Astrocyte of the spinal cord (primary cell): ENCODE results near the gene DGLUCY.
"Not testable (repeated sequence)": the region's sequence is repeated elsewhere in the genome, so short reads cannot be mapped to it uniquely, and the experiment has no call there.

ENCODE experiments used
- DNase-seq: peaks from one replicate; pipeline ENCODE4 v3.0.0; 2011; ENCODE audit warnings: low read depth, low spot score
- H3K4me3 ChIP-seq: 2 replicates; pipeline ENCODE4 v1.5.1; 2011; ENCODE audit warnings: low read depth, mild to moderate bottlenecking, low read length, moderate library complexity
- in situ Hi-C: cut with HindIII; loops from 2 replicates; pipeline ENCODE4 v1.10.0; 2017; ENCODE audit warnings: low sequenced_read_pairs
- TF ChIP-seq, protein P1 (sequence below): IDR thresholded peaks from 2 replicates; pipeline ENCODE4 v1.5.1; 2012; ENCODE audit warnings: low read depth, mild to moderate bottlenecking, low read length, inconsistent platforms

Gene DGLUCY

DNA sequence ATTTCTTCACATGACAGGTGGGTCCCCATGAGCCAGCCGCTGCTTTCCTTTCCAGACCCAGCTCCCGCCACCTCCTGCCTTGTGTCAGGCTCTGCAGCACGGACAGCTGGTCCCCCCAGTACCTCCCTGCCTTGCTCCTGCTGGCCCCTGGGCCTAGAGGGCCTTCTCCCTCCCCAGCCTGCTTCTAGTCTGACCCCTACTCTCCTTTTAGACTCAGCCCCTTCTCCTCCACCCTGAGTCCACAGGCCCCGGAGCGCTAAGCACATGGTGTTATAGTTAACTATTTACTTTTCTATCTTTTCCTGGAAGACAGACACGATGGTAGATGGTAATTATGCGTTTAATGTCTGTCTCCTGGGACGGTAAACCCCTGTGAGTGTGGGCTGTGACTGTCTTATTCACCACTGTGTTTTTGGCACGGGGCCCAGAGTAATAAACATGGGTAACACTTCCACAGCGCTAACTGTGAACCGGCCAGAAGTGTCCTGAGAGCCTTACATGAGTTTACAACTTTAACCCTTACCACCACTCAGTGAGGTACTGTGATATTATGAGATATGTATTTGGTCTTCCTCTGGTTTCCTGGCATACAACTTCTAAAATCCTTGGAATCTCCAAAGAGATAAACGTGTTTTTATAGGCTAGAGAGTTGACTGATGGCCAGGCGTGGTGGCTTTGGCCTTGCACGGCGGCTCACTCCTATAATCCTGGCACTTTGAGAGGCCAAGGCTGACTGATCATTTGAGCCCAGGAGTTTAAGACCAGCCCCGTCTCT is 41.2 kb downstream of the DGLUCY start:
- TF ChIP-seq, protein P1, sequence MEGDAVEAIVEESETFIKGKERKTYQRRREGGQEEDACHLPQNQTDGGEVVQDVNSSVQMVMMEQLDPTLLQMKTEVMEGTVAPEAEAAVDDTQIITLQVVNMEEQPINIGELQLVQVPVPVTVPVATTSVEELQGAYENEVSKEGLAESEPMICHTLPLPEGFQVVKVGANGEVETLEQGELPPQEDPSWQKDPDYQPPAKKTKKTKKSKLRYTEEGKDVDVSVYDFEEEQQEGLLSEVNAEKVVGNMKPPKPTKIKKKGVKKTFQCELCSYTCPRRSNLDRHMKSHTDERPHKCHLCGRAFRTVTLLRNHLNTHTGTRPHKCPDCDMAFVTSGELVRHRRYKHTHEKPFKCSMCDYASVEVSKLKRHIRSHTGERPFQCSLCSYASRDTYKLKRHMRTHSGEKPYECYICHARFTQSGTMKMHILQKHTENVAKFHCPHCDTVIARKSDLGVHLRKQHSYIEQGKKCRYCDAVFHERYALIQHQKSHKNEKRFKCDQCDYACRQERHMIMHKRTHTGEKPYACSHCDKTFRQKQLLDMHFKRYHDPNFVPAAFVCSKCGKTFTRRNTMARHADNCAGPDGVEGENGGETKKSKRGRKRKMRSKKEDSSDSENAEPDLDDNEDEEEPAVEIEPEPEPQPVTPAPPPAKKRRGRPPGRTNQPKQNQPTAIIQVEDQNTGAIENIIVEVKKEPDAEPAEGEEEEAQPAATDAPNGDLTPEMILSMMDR = no peak
- DNase-seq = peak; percentile 63
- H3K4me3 ChIP-seq = no peak overlapping the region
- in situ Hi-C loops = no loop called here

DNA sequence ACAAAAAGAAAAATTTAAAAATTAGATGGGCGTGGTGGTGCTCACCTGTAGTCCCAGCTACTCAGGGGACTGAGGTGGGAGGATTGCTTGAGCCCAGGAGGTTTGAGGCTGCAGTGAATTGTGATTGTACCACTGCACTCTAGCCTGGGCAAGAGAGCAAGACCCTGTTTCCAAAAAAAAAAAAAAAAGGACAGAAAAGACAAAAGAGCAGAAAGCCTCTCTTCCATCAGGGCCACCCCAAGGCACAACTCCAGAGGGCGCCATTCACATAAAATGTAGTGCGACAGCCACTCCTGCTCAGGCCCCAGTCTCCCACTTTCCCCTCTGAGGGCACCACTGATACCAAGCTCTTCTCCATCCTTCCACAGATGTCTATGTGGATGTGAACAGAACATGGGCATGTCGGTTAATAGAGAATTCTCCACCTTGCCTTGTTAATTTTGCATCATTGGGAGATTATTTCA is 41.8 kb downstream of the DGLUCY start:
- in situ Hi-C loops = no loop called here
- TF ChIP-seq, protein P1 = no peak
- H3K4me3 ChIP-seq = no peak overlapping the region
- DNase-seq = no peak

DNA sequence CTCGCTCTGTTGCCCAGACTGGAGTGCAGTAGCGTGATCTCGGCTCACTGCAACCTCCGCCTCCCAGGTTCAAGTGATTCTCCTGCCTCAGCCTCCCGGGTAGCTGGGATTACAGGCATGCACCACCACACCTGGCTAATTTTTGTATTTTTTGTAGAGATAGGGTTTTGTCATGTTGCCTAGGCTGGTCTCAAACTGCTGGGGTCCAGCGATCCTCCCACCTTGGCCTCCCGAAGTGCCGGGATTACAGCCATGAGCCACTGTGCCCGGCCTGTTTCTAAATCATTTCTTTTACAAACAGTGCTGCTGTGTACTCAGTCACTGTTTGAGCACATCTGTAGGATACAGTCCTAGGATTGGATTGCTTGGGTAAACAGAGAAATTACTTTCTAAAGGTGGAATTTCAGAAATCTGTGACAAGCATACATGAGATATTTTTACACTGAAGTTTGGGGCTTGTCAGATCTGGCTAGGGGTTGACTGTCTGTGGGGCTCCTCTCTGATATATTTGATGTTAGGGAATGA is 42.3 kb downstream of the DGLUCY start:
- H3K4me3 ChIP-seq, in situ Hi-C loops, DNase-seq: not testable (repeated sequence)

DNA sequence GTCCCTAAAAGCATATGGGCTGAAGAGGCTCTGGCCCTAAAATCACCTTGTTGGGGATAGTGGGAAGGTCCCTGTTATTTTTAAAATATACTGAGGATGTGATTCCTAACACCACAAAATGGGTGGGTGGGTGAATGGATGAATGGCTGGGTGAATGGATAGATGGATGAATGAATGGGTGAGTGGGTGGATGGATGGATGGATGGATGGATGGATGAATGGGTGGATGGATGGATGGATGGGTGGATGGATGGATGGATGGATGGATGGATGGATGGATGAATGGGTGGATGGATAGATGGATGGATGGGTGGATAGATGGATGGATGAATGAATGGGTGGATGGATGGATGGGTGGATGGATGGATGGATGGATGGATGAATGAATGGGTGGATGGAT is 43.0 kb downstream of the DGLUCY start:
- H3K4me3 ChIP-seq, DNase-seq, in situ Hi-C loops: not testable (repeated sequence)

DNA sequence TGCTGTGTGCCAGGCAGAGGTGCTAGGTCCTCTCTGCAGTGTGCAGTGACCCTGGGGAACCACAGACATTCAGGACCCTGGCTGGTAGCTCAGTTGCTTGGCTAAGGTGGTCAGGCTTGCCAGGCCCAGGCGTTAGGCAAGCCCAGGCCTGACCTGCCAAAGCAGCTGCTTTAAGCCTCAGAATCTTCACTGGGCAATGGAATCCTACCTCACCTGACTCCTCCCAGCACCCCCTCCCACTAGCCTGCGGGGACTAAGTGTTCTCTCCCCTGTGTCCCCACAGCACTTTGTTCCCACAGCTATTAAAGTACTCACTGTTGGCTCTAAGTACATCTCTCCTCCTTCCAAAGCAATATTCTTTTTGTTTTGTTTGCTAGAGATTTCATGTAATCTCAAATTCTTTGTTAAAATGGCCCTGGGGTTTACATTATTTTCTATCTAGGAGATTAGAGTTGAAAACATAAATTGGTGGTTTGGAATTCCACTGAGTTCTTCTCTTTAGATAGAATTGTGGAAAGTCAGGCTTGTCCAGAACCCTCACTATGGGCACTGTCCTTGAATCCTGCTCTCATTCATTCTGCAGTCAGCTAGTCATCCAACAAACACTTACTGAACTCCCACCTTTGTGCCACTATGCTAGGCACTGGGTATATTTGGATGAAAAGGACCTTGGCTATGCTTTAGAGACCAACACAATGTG is 44.4 kb downstream of the DGLUCY start:
- TF ChIP-seq, protein P1 = no peak
- in situ Hi-C loops = no loop called here
- no peak overlapping the region for H3K4me3 ChIP-seq
- DNase-seq = no peak

DNA sequence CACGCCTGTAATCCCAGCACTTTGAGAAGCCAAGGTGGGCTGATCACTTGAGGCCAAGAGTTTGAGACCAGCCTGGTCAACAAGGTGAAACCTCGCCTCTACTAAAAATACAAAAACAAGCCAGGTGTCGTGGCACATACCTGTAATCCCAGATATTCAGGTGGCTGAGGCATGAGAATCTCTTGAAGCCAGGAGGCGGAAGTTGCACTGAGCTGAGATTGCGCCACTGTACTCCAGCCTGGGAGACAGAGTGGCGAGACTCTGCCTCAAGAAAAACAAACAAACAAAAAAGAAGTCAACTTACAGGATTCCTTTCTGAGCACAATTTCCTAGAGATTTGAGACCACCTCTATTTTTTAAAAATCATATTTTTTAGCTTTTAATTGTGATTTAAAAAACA is 45.3 kb downstream of the DGLUCY start:
- in situ Hi-C loops = no loop called here

DNA sequence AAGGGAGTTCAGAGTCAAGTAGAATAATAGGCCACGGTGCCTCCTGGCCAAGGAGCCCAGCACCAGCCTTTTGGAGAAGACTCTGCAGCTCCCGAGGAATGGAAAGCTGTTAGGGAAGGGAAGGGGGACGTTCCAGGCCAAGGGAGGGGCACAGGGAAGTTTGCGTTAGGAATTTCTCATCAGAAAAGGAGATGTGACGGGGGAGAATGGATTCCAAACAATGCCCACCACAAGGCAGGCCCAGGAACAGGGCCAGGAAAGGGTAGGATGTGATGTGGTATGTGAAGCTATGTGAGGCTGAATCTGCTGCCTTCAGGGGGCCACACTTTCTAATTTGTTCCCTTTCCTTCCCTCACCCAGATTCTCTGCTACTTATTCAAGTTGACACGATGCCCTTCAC is 46.0 kb downstream of the DGLUCY start:
- no peak for DNase-seq

More for the DNA sequence above, 45.3 kb downstream of the DGLUCY start:
- DNase-seq = no peak
- TF ChIP-seq, protein P1 = no peak
- H3K4me3 ChIP-seq = no peak overlapping the region

More for the DNA sequence above, 46.0 kb downstream of the DGLUCY start:
- H3K4me3 ChIP-seq = no peak overlapping the region
- in situ Hi-C loops = no loop called here
- TF ChIP-seq, protein P1 = no peak
